ENCODE measurements around the gene ARHGAP31.

The ARHGAP31 gene

DNA sequence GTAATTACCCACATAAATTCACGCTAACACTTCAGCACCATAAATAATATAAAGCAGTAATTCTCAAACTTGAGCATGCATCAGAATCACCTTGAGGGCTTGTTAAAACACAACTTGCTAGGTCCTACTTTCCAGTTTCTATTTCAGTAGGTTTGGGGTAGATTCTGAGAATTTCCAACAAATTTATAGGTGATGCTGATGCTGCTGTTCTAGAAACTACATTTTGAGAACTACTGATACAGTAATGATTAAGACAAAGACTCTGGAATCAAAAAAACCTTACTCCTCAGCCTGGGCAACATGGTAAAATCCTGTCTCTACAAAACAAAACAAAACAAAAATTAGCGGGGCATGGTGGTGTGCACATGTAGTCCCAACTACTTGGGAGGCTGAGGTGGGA is 150.4 kb downstream of the ARHGAP31 start:
- ATAC-seq = no peak

DNA sequence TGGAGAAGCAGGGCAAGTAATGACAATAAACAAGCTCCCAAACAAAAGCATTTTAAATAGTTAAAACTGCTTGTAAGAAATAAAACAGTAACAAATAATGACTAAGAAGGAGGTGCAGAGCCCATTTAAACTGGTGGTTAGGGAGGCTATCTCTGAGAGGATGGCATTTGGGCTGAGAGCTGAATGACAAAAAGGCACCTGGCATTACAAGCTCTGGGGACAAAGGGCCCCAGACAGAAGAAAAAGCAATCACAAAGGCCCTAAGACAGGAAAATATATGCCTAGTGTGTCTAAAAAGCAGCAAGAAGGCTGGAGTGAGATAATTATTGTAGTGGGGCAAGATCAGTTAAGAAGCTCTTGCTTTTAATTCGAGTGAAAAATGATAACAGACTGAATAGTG is 159.6 kb downstream of the ARHGAP31 start:
- no peak for ATAC-seq

DNA sequence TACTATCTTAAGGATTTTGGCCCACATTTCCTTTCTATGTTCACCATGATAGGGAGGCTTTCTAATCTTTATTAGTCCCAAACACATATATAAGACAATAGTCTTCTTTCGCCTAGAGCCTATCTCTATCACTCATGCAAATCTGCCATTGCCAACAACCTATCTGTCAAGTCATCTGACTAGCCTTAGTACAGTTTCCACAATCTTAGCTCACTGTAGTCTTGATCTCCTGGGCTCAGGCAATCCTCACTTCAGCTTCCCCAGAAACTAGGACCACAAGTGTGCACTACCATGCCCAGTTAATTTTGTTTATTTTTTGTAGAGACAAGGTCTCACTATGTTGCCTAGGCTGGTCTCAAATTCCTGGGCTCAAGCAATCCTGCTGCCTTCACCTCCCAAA is 162.3 kb downstream of the ARHGAP31 start:
- no peak for ATAC-seq

DNA sequence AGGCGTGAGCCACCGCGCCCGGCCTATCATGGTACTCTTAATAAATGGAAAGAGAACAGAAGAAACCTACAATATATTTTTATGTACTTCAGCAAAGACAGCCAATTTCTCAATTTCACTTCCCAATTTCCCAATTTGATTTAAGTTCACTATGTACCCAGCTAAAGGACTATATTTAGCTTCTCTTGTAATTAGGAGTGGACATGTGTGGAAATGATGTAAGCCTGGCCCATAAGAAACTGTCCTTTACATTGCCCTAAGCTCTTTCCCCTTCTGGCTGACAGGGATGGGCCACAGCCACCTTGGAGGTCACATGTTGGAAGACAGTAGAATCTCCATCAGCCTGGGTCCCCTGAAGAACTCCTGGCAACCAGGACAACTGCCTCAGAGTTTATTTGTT is 163.1 kb downstream of the ARHGAP31 start:
- no peak for ATAC-seq

DNA sequence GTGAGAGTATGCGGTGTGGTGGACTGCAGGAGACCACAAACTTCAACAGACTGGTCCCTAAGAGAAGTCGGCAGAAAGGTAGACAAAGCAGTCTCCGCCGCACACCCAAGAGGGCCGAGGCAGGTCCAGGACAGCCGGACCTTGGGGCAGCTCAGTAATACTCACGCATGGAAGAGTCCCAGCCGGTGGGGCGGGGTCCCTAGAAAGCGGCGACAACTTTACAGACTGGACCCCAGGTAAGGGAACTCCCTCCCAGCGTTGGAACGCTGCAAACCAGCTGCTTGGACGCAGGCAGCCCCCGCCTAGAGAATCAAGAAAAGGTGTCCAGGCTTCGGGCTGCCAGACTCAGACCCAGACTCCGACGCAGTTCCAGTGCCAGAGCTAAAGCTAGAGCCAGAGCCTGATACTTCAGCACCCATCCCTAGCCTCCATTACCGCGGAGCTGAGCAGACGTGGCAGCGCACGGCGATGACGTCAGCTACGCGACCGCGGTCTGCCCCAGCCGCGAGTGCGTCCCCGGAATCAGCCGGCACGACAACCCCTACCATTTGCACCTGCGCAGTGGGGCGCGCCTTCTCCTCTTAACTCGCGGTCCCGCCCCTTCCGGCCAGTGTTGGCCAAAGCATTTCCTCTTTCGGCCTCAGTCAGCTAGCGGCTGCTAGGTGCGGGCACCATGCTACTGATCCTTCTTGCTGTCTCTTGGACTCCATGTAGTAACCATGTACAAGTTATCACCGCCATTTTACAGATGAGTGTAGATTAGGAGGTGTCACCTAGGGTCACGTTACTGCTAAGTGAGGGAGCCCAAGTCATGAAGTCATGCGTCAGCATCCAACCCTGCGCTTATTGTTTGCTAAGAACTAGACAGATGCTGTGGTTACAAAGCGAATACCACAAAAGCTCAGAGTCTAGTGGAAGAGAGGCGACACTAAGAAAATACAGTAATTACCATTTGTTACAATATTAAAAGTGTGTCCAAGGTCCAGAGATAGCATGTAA is 169.3 kb downstream of the ARHGAP31 start, which contains the start of gene TMEM39A:
TMEM39A (minus strand) TSS at position 445 of the 999 bp plus-strand sequence. CDS start 1,541 bp downstream, outside the sequence.
- ATAC-seq = peak; percentile 89 to 91

DNA sequence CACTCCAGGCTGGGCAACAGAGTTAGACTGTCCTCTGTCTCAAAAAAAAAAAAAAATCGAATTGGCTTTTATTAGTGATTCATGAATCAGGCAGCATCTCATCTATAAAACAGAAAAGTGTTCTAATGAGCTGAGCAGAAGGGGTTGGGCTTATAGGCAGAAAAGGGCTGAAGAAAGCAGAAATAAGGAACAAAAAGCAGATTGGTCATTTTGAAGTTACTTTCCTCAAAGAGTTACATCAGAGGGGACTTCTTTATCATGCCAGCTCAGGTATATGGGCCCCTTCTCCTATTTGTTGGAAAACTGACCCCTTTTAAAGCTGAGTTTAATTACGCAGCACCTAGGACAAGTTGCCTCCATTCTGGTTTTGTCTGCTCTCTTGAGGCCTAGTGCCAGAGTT is 173.9 kb downstream of the ARHGAP31 start:
- no peak for ATAC-seq

DNA sequence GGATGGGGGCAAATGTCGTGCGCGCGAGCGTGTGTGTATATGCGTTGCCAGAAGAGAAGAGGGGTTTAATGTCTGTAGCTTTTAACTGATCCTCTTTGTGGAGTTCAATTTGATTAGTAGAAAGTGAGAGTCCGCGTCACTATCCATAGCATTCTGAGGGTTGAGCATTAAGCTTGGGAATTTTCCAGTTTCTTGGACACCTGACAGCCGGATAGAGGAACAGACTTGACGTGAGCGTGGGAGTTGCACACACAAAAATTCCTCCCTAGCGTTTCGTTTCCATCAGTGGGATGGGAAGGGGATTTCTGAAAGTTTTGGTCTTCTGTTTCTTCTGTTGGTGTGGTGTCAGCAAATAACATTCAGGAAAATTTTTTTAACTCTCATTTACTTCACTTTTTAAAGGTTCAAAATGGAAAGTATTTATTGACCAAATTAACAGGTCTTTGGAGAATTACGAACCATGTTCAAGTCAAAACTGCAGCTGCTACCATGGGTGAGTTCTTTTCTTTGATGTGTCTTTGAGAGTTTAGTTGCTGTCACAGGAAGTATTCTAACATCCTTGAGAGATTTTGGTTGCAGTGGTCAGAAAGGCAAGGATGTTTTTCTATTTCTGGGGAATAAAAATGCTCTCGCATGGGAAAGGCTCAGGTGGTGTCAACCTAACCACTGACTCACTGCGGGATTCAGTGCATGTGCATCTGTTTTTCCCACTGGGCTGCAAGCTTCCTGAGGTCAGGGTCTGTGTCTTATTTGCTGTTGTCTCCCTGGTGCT is 175.4 kb downstream of the ARHGAP31 start:
- no peak for ATAC-seq
